ENCODE measurements around the gene AKAP6. TPM values are rescaled to one million over a fixed set of nuclear protein-coding genes. Genes with fewer than 3 reads are reported as not detected.
"Not testable (repeated sequence)": the region's sequence is repeated elsewhere in the genome, so short reads cannot be mapped to it uniquely, and the experiment has no call there.

Gene AKAP6
- total RNA-seq, 1 experiment from 2014 or later, result 2.3 TPM

DNA sequence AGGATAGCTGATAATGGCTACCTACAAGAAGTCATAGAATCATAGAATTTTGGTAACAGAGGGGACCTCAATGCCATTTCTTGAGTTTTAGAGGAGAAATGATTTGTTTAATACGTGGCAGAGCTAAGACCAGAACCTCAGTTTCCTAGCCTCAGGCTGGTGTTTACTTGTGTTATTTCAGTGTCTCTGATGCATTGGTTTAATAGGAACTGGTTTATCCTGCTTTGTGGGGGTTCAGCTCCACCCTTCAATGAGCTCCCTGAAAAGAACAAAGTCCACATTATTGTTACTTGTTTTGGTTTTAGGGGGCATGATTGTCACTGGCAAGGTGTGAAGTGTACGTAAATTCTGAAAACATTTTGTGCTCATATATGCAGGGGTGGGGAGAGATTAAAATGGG, 55.4 kb downstream of the AKAP6 start:
- TF ChIP-seq, protein P1, sequence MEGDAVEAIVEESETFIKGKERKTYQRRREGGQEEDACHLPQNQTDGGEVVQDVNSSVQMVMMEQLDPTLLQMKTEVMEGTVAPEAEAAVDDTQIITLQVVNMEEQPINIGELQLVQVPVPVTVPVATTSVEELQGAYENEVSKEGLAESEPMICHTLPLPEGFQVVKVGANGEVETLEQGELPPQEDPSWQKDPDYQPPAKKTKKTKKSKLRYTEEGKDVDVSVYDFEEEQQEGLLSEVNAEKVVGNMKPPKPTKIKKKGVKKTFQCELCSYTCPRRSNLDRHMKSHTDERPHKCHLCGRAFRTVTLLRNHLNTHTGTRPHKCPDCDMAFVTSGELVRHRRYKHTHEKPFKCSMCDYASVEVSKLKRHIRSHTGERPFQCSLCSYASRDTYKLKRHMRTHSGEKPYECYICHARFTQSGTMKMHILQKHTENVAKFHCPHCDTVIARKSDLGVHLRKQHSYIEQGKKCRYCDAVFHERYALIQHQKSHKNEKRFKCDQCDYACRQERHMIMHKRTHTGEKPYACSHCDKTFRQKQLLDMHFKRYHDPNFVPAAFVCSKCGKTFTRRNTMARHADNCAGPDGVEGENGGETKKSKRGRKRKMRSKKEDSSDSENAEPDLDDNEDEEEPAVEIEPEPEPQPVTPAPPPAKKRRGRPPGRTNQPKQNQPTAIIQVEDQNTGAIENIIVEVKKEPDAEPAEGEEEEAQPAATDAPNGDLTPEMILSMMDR (IDR thresholded peaks at IDR 0.05; ENCODE audit: unreplicated experiment), result no peak
- H3K9me3 Mint-ChIP-seq (ENCODE audit: unreplicated experiment), result peaks cover 16% of the 10 kb centered on the region
- intact Hi-C loops (cut with micrococcal nuclease), result loop anchor here (5.0 kb wide), 1 partner anchor 872 kb away; no protein-coding TSS in a partner anchor
- no TSS peak for BruUV-seq (replicated peaks)
- POLR2A ChIA-PET, result no interaction called here
- no peaks in the 10 kb centered on the region for H3K27me3 Mint-ChIP-seq (ENCODE audit: insufficient read depth, unreplicated experiment)
- peaks cover 23% of the 10 kb centered on the region for H3K4me1 Mint-ChIP-seq (ENCODE audit: insufficient read depth, unreplicated experiment)
- H3K4me3 Mint-ChIP-seq (ENCODE audit: unreplicated experiment), result no peak overlapping the region
- no peaks in the 10 kb centered on the region for H3K36me3 Mint-ChIP-seq (ENCODE audit: insufficient read depth, unreplicated experiment)
- no peak overlapping the region for H3K27ac Mint-ChIP-seq (ENCODE audit: low read depth, unreplicated experiment)
- CTCF ChIA-PET, result interaction anchor here (0.6 to 1.3 kb wide), 3 partner anchors 13 to 450 kb away, joined by 3 to 4 read pairs (median 4); no protein-coding TSS in a partner anchor
- no peak for DNase-seq (ENCODE audit: unreplicated experiment)

DNA sequence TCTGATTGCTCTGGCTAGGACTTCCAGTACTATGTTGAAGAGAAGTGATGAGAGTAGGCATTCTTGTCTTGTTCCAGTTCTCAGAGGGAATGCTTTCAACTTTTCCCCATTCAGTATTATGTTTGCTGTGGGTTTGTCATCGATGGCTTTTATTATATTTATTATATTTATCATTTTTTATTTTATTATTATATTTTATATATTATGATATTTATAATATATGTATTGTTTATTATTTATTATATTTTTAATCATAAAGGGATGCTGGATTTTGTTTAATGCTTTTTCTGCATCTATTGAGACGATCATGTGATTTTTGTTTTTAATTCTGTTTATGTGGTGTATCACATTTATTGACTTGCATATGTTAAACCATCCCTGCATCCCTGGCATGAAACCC, 58.2 kb downstream of the AKAP6 start:
- intact Hi-C loops (cut with micrococcal nuclease); BruUV-seq (replicated peaks): not testable (repeated sequence)

DNA sequence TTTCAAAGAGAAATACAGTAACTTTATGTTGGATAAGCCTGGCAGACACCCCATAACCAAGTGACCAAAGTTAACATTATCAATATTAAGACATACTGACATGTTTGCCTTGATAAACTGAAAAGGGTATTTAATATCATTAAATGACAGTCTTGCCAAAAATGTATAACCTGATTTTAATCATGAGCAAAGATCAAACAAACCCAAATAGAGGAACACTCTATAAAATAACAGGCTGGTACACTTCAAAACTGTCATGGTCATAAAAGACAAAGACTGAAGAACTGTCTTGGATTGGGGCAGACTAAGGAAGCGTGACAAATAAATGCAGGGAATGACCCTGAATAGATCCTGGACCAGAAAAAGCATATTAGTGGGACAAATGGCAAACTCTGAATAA, 64.0 kb downstream of the AKAP6 start:
- no peak for DNase-seq (ENCODE audit: unreplicated experiment)
- BruUV-seq (replicated peaks), result no TSS peak
- TF ChIP-seq, protein P1 (IDR thresholded peaks at IDR 0.05; ENCODE audit: unreplicated experiment), result no peak
- no peak overlapping the region for H3K4me3 Mint-ChIP-seq (ENCODE audit: unreplicated experiment)
- peaks cover 11% of the 10 kb centered on the region for H3K9me3 Mint-ChIP-seq (ENCODE audit: unreplicated experiment)
- CTCF ChIA-PET, result no interaction called here
- H3K27ac Mint-ChIP-seq (ENCODE audit: low read depth, unreplicated experiment), result no peak overlapping the region
- H3K36me3 Mint-ChIP-seq (ENCODE audit: insufficient read depth, unreplicated experiment), result no peaks in the 10 kb centered on the region
- POLR2A ChIA-PET, result no interaction called here
- intact Hi-C loops (cut with micrococcal nuclease), result no loop called here
- peaks cover 6% of the 10 kb centered on the region for H3K4me1 Mint-ChIP-seq (ENCODE audit: insufficient read depth, unreplicated experiment)
- no peaks in the 10 kb centered on the region for H3K27me3 Mint-ChIP-seq (ENCODE audit: insufficient read depth, unreplicated experiment)

More for the DNA sequence above, 58.2 kb downstream of the AKAP6 start:
- DNase-seq (ENCODE audit: unreplicated experiment); H3K27me3 Mint-ChIP-seq (ENCODE audit: insufficient read depth, unreplicated experiment); H3K36me3 Mint-ChIP-seq (ENCODE audit: insufficient read depth, unreplicated experiment); H3K27ac Mint-ChIP-seq (ENCODE audit: low read depth, unreplicated experiment); H3K4me1 Mint-ChIP-seq (ENCODE audit: insufficient read depth, unreplicated experiment); CTCF ChIA-PET; H3K4me3 Mint-ChIP-seq (ENCODE audit: unreplicated experiment): not testable (repeated sequence)
- H3K9me3 Mint-ChIP-seq (ENCODE audit: unreplicated experiment), result peaks cover 16% of the 10 kb centered on the region
- POLR2A ChIA-PET, result interaction anchor here (0.6 to 0.7 kb wide), 2 partner anchors 59 to 1096 kb away, joined by 3 to 4 read pairs; no protein-coding TSS in a partner anchor

DNA sequence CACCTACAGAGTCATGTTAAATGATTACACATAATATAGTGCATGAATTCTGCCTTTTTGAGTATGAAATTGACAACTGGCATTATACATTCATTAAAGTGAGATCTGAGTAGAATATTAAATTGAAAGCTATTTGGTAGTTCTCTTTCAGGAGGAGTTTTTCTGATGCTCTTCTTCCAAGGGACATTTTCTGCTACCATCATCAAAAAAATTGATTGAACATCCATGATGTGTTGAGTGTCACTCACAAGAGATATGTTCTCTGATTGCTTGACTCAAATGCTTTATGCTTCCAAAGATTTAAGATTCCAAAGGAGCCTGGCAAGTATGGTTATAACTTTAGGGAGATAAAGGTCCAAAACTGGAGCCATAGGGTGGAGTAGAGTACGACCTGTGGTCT, 64.9 kb downstream of the AKAP6 start:
- Mint-ChIP-seq H3K36me3 (ENCODE audit: insufficient read depth, unreplicated experiment) (peaks cover 3% of the 10 kb centered on the region), H3K4me3 (ENCODE audit: unreplicated experiment) (no peak overlapping the region), H3K27me3 (ENCODE audit: insufficient read depth, unreplicated experiment) (no peaks in the 10 kb centered on the region), H3K4me1 (ENCODE audit: insufficient read depth, unreplicated experiment) (peaks cover 7% of the 10 kb centered on the region), H3K27ac (ENCODE audit: low read depth, unreplicated experiment) (no peak overlapping the region), H3K9me3 (ENCODE audit: unreplicated experiment) (peaks cover 2% of the 10 kb centered on the region)
- no TSS peak for BruUV-seq (replicated peaks)
- TF ChIP-seq, protein P1 (IDR thresholded peaks at IDR 0.05; ENCODE audit: unreplicated experiment), result no peak
- ChIA-PET POLR2A (no interaction called here), CTCF (no interaction called here)
- intact Hi-C loops (cut with micrococcal nuclease), result no loop called here
- DNase-seq (ENCODE audit: unreplicated experiment), result no peak

DNA sequence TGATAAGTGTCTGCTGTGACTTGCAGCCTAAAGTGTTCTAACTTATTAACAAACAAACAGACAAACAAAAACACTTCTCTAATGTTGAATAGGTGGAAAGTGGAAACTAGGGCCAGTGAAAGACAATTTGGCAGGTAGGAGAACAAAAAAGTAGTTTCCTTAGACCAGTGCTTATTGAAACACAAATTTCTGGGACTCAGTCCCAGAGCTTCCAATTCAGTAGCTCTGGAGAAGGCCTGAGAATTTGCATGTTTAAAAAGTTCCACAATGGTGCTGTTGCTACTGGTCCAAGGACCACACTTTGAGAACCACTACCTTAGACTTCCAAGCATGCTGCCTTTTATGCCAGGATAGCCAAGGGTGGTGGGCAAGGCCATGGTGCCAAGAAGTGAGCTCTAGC, 67.8 kb downstream of the AKAP6 start:
- Mint-ChIP-seq H3K9me3 (ENCODE audit: unreplicated experiment) (no peaks in the 10 kb centered on the region), H3K27ac (ENCODE audit: low read depth, unreplicated experiment) (no peak overlapping the region), H3K36me3 (ENCODE audit: insufficient read depth, unreplicated experiment) (peaks cover 5% of the 10 kb centered on the region), H3K4me1 (ENCODE audit: insufficient read depth, unreplicated experiment) (peaks cover 7% of the 10 kb centered on the region), H3K27me3 (ENCODE audit: insufficient read depth, unreplicated experiment) (no peaks in the 10 kb centered on the region), H3K4me3 (ENCODE audit: unreplicated experiment) (no peak overlapping the region)
- intact Hi-C loops (cut with micrococcal nuclease), result no loop called here
- POLR2A ChIA-PET, result interaction anchor here (0.6 kb wide), 1 partner anchor 944 kb away, joined by 3 read pairs; no protein-coding TSS in a partner anchor
- TF ChIP-seq, protein P1 (IDR thresholded peaks at IDR 0.05; ENCODE audit: unreplicated experiment), result no peak
- BruUV-seq (replicated peaks), result no TSS peak
- no peak for DNase-seq (ENCODE audit: unreplicated experiment)
- CTCF ChIA-PET, result interaction anchor here (0.7 to 2.1 kb wide), 5 partner anchors 14 to 142 kb away, joined by 3 to 8 read pairs (median 6); no protein-coding TSS in a partner anchor
